Measurements from ENCODE around the gene UPK3A. TPM values are rescaled to one million over a fixed set of nuclear protein-coding genes. Genes with fewer than 3 reads are reported as not detected.

Gene UPK3A
- total and polyA plus RNA-seq, 2 experiments from 2014 or later: 0.47 TPM; not detected in 1

GRCh38 chr22:45329530-45329936 is 44.8 kb downstream of the UPK3A start:
- no peak overlapping the region for H3K27ac ChIP-seq (ENCODE audit: low read depth)
- peaks cover 33% of the 10 kb centered on the region for H3K36me3 Mint-ChIP-seq (ENCODE audit: low read depth)
- H3K4me3 ChIP-seq: no peak overlapping the region
- no peak for ATAC-seq
- H3K4me3 Mint-ChIP-seq: no peak overlapping the region
- DNase-seq (ENCODE audit: low spot score): no peak
- no peaks in the 10 kb centered on the region for H3K27me3 ChIP-seq (ENCODE audit: insufficient read depth)
- no peaks in the 10 kb centered on the region for H3F3A ChIP-seq (replicated peaks; ENCODE audit: low read depth)
- H3K4me1 Mint-ChIP-seq: no peaks in the 10 kb centered on the region
- H3K9me2 ChIP-seq (ENCODE audit: insufficient read depth): no peaks in the 10 kb centered on the region
- no peaks in the 10 kb centered on the region; the same call in 1 of the 2 replicates for H4K20me1 ChIP-seq (replicated peaks; ENCODE audit: insufficient read depth)
- H3K9me3 Mint-ChIP-seq: no peaks in the 10 kb centered on the region
- H3K27ac Mint-ChIP-seq: no peak overlapping the region
- TF ChIP-seq, protein P1, sequence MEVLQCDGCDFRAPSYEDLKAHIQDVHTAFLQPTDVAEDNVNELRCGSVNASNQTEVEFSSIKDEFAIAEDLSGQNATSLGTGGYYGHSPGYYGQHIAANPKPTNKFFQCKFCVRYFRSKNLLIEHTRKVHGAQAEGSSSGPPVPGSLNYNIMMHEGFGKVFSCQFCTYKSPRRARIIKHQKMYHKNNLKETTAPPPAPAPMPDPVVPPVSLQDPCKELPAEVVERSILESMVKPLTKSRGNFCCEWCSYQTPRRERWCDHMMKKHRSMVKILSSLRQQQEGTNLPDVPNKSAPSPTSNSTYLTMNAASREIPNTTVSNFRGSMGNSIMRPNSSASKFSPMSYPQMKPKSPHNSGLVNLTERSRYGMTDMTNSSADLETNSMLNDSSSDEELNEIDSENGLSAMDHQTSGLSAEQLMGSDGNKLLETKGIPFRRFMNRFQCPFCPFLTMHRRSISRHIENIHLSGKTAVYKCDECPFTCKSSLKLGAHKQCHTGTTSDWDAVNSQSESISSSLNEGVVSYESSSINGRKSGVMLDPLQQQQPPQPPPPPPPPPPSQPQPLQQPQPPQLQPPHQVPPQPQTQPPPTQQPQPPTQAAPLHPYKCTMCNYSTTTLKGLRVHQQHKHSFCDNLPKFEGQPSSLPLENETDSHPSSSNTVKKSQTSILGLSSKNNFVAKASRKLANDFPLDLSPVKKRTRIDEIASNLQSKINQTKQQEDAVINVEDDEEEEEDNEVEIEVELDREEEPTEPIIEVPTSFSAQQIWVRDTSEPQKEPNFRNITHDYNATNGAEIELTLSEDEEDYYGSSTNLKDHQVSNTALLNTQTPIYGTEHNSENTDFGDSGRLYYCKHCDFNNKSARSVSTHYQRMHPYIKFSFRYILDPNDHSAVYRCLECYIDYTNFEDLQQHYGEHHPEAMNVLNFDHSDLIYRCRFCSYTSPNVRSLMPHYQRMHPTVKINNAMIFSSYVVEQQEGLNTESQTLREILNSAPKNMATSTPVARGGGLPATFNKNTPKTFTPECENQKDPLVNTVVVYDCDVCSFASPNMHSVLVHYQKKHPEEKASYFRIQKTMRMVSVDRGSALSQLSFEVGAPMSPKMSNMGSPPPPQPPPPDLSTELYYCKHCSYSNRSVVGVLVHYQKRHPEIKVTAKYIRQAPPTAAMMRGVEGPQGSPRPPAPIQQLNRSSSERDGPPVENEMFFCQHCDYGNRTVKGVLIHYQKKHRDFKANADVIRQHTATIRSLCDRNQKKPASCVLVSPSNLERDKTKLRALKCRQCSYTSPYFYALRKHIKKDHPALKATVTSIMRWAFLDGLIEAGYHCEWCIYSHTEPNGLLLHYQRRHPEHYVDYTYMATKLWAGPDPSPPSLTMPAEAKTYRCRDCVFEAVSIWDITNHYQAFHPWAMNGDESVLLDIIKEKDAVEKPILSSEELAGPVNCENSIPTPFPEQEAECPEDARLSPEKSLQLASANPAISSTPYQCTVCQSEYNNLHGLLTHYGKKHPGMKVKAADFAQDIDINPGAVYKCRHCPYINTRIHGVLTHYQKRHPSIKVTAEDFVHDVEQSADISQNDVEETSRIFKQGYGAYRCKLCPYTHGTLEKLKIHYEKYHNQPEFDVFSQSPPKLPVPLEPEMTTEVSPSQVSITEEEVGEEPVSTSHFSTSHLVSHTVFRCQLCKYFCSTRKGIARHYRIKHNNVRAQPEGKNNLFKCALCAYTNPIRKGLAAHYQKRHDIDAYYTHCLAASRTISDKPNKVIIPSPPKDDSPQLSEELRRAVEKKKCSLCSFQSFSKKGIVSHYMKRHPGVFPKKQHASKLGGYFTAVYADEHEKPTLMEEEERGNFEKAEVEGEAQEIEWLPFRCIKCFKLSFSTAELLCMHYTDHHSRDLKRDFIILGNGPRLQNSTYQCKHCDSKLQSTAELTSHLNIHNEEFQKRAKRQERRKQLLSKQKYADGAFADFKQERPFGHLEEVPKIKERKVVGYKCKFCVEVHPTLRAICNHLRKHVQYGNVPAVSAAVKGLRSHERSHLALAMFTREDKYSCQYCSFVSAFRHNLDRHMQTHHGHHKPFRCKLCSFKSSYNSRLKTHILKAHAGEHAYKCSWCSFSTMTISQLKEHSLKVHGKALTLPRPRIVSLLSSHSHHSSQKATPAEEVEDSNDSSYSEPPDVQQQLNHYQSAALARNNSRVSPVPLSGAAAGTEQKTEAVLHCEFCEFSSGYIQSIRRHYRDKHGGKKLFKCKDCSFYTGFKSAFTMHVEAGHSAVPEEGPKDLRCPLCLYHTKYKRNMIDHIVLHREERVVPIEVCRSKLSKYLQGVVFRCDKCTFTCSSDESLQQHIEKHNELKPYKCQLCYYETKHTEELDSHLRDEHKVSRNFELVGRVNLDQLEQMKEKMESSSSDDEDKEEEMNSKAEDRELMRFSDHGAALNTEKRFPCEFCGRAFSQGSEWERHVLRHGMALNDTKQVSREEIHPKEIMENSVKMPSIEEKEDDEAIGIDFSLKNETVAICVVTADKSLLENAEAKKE (CRISPR knock-in tag; IDR thresholded peaks at IDR 0.05): no peak
- no peak overlapping the region for H2AFZ ChIP-seq
- H3K36me3 ChIP-seq (ENCODE audit: insufficient read depth): peaks cover 9% of the 10 kb centered on the region
- H3K27me3 Mint-ChIP-seq (ENCODE audit: insufficient read depth, low read depth, poor library complexity): peaks cover 7% of the 10 kb centered on the region
- peaks cover 4% of the 10 kb centered on the region; the same call in 1 of the 2 replicates for H3K79me2 ChIP-seq (replicated peaks; ENCODE audit: insufficient read depth)
- no peaks in the 10 kb centered on the region for H3K4me1 ChIP-seq (ENCODE audit: insufficient read depth)
- no peak overlapping the region for H3K4me2 ChIP-seq

DNA sequence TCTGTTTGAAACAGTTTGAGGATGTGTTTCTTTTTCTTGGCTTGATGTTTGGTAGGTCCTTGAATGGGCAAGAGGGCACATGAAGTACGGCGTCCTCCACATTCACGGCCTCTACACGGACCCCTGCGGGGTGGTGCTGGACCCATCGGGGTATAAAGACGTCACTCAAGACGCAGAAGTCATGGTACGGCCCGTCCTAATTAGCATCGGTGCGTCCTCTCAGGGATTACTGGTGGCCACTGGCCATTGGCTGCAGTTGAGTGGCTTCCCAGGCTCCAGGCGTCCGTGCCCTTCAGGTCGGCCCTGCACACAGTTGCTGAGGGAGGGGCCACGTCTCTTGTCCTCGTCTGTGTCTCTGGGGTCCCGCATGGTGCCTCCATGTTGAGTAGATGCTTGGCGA is 45.8 kb downstream of the UPK3A start:
- Mint-ChIP-seq H3K4me3 (no peak overlapping the region), H3K9me3 (no peaks in the 10 kb centered on the region), H3K4me1 (no peaks in the 10 kb centered on the region), H3K36me3 (ENCODE audit: low read depth) (peaks cover 29% of the 10 kb centered on the region), H3K27ac (no peak overlapping the region), H3K27me3 (ENCODE audit: insufficient read depth, low read depth, poor library complexity) (peaks cover 6% of the 10 kb centered on the region)
- Histone ChIP-seq H3K4me3 (no peak overlapping the region), H3K36me3 (ENCODE audit: insufficient read depth) (peaks cover 9% of the 10 kb centered on the region), H2AFZ (no peak overlapping the region), H3K4me1 (ENCODE audit: insufficient read depth) (no peaks in the 10 kb centered on the region), H3K9me2 (ENCODE audit: insufficient read depth) (no peaks in the 10 kb centered on the region), H3K27ac (ENCODE audit: low read depth) (no peak overlapping the region), H3K79me2 (replicated peaks; ENCODE audit: insufficient read depth) (no peaks in the 10 kb centered on the region), H4K20me1 (replicated peaks; ENCODE audit: insufficient read depth) (peaks cover 3% of the 10 kb centered on the region; the same call in 1 of the 2 replicates), H3K27me3 (ENCODE audit: insufficient read depth) (no peaks in the 10 kb centered on the region), H3F3A (replicated peaks; ENCODE audit: low read depth) (no peaks in the 10 kb centered on the region), H3K4me2 (no peak overlapping the region)
- ATAC-seq (no peak), DNase-seq (ENCODE audit: low spot score) (no peak)
- no peak for TF ChIP-seq EZH2phosphoT487 (IDR thresholded peaks at IDR 0.05; ENCODE audit: unreplicated experiment)
- TF ChIP-seq, protein P2, sequence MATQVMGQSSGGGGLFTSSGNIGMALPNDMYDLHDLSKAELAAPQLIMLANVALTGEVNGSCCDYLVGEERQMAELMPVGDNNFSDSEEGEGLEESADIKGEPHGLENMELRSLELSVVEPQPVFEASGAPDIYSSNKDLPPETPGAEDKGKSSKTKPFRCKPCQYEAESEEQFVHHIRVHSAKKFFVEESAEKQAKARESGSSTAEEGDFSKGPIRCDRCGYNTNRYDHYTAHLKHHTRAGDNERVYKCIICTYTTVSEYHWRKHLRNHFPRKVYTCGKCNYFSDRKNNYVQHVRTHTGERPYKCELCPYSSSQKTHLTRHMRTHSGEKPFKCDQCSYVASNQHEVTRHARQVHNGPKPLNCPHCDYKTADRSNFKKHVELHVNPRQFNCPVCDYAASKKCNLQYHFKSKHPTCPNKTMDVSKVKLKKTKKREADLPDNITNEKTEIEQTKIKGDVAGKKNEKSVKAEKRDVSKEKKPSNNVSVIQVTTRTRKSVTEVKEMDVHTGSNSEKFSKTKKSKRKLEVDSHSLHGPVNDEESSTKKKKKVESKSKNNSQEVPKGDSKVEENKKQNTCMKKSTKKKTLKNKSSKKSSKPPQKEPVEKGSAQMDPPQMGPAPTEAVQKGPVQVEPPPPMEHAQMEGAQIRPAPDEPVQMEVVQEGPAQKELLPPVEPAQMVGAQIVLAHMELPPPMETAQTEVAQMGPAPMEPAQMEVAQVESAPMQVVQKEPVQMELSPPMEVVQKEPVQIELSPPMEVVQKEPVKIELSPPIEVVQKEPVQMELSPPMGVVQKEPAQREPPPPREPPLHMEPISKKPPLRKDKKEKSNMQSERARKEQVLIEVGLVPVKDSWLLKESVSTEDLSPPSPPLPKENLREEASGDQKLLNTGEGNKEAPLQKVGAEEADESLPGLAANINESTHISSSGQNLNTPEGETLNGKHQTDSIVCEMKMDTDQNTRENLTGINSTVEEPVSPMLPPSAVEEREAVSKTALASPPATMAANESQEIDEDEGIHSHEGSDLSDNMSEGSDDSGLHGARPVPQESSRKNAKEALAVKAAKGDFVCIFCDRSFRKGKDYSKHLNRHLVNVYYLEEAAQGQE (IDR thresholded peaks at IDR 0.05; ENCODE audit: unreplicated experiment): no peak
- TF ChIP-seq, protein P3, sequence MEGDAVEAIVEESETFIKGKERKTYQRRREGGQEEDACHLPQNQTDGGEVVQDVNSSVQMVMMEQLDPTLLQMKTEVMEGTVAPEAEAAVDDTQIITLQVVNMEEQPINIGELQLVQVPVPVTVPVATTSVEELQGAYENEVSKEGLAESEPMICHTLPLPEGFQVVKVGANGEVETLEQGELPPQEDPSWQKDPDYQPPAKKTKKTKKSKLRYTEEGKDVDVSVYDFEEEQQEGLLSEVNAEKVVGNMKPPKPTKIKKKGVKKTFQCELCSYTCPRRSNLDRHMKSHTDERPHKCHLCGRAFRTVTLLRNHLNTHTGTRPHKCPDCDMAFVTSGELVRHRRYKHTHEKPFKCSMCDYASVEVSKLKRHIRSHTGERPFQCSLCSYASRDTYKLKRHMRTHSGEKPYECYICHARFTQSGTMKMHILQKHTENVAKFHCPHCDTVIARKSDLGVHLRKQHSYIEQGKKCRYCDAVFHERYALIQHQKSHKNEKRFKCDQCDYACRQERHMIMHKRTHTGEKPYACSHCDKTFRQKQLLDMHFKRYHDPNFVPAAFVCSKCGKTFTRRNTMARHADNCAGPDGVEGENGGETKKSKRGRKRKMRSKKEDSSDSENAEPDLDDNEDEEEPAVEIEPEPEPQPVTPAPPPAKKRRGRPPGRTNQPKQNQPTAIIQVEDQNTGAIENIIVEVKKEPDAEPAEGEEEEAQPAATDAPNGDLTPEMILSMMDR (conservative IDR thresholded peaks at IDR 0.05; ENCODE audit: low read depth in 2 of 2): no peak

All from GM23338 (cell line).